Measurements from ENCODE around the gene TIGD6.
"Not testable (repeated sequence)": the region's sequence is repeated elsewhere in the genome, so short reads cannot be mapped to it uniquely, and the experiment has no call there.

Gene TIGD6

DNA sequence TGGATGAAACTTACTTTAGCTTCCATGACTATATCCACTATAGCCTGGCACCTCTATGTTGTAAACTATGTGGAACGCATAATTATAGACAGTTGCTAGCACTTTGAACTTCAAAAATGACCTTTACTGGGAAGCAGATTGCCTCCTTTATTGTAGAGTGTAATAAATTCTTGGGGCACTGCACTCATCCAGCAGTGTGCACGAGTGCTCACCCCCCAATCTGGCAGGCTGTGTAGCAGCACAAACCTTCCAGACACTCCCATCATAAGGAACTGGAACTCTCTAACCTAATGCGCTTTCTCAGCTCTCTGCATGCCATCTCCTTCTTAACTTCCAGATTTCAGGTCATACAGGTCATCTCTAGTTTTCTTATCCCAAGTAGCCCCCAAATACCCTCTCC lies 54.3 kb downstream of the TIGD6 start:
- Histone ChIP-seq H3K4ac (ENCODE audit: low read depth, low read length) (no peak overlapping the region), H3K9ac (ENCODE audit: low read length) (no peak overlapping the region), H4K8ac (ENCODE audit: low read depth, low read length) (no peak overlapping the region), H4K91ac (ENCODE audit: low read depth, low read length) (no peak overlapping the region), H2BK120ac (ENCODE audit: insufficient read depth, low read length, poor library complexity) (no peak overlapping the region), H3K79me2 (ENCODE audit: control insufficient read depth, insufficient read depth, low read length, poor library complexity) (no peaks in the 10 kb centered on the region), H3K9me3 (ENCODE audit: insufficient read depth, low read depth, low read length) (no peaks in the 10 kb centered on the region), H3K27me3 (ENCODE audit: insufficient read depth, low read length) (no peaks in the 10 kb centered on the region), H3K18ac (ENCODE audit: low read length) (no peak overlapping the region), H2BK5ac (ENCODE audit: low read depth, low read length, poor library complexity) (no peak overlapping the region), H2AK5ac (ENCODE audit: low read length) (no peak overlapping the region), H3K4me3 (ENCODE audit: low read depth, low read length) (no peak overlapping the region), H3K27ac (ENCODE audit: low read depth, low read length) (no peak overlapping the region), H3K79me1 (ENCODE audit: low read length) (no peaks in the 10 kb centered on the region), H2BK12ac (ENCODE audit: low read length) (no peak overlapping the region), H4K12ac (ENCODE audit: low read depth, low read length) (no peak overlapping the region), H3K4me1 (ENCODE audit: control insufficient read depth in 1 of 2, insufficient read depth in 2 of 2, low read length in 2 of 2) (no peaks in the 10 kb centered on the region), H3K14ac (ENCODE audit: low read length) (no peak overlapping the region), H2AFZ (ENCODE audit: insufficient read depth, low read length, poor library complexity) (no peak overlapping the region), H3K36me3 (ENCODE audit: control insufficient read depth in 1 of 2, insufficient read depth in 2 of 2, low read length in 2 of 2) (no peaks in the 10 kb centered on the region), H3K4me2 (ENCODE audit: low read length) (no peak overlapping the region), H3K23ac (ENCODE audit: low read length) (no peak overlapping the region)
- DNase-seq, result no peak
- WGBS (ENCODE audit: extremely low coverage, insufficient coverage, insufficient read length), result no CpG with 5 or more reads among the region's 3 CpGs

- Histone ChIP-seq H3K9me3 (ENCODE audit: insufficient read depth, low read depth, low read length) (no peaks in the 10 kb centered on the region), H2BK120ac (ENCODE audit: insufficient read depth, low read length, poor library complexity) (no peak within 1 kb of the TSS), H4K8ac (ENCODE audit: low read depth, low read length) (no peak within 1 kb of the TSS), H3K4me1 (ENCODE audit: control insufficient read depth in 1 of 2, insufficient read depth in 2 of 2, low read length in 2 of 2) (no peaks in the 10 kb centered on the region), H3K18ac (ENCODE audit: low read length) (no peak within 1 kb of the TSS), H3K9ac (ENCODE audit: low read length) (no peak within 1 kb of the TSS), H3K79me1 (ENCODE audit: low read length) (no peaks in the 10 kb centered on the region), H3K4ac (ENCODE audit: low read depth, low read length) (no peak within 1 kb of the TSS), H3K23ac (ENCODE audit: low read length) (no peak within 1 kb of the TSS), H2BK5ac (ENCODE audit: low read depth, low read length, poor library complexity) (no peak within 1 kb of the TSS), H2AFZ (ENCODE audit: insufficient read depth, low read length, poor library complexity) (no peak within 1 kb of the TSS), H3K4me3 (ENCODE audit: low read depth, low read length) (no peak within 1 kb of the TSS), H4K12ac (ENCODE audit: low read depth, low read length) (no peak within 1 kb of the TSS), H3K27me3 (ENCODE audit: insufficient read depth, low read length) (no peaks in the 10 kb centered on the region), H3K79me2 (ENCODE audit: control insufficient read depth, insufficient read depth, low read length, poor library complexity) (no peaks in the 10 kb centered on the region), H3K4me2 (ENCODE audit: low read length) (no peak within 1 kb of the TSS), H2AK5ac (ENCODE audit: low read length) (no peak within 1 kb of the TSS), H3K36me3 (ENCODE audit: control insufficient read depth in 1 of 2, insufficient read depth in 2 of 2, low read length in 2 of 2) (no peaks in the 10 kb centered on the region), H2BK12ac (ENCODE audit: low read length) (no peak within 1 kb of the TSS), H3K14ac (ENCODE audit: low read length) (no peak within 1 kb of the TSS), H4K91ac (ENCODE audit: low read depth, low read length) (no peak within 1 kb of the TSS), H3K27ac (ENCODE audit: low read depth, low read length) (no peak within 1 kb of the TSS)
- WGBS (ENCODE audit: extremely low coverage, insufficient coverage, insufficient read length), result no CpG with 5 or more reads among the region's 2 CpGs
- DNase-seq, result no peak
Measured at GRCh38 chr5:149944666-149945065, 55.8 kb downstream of the TIGD6 start, which contains the start of gene PDE6A. Gene PDE6A (minus strand): TSS chr5:149944793. CDS start chr5:149944673, 120 bp downstream.

DNA sequence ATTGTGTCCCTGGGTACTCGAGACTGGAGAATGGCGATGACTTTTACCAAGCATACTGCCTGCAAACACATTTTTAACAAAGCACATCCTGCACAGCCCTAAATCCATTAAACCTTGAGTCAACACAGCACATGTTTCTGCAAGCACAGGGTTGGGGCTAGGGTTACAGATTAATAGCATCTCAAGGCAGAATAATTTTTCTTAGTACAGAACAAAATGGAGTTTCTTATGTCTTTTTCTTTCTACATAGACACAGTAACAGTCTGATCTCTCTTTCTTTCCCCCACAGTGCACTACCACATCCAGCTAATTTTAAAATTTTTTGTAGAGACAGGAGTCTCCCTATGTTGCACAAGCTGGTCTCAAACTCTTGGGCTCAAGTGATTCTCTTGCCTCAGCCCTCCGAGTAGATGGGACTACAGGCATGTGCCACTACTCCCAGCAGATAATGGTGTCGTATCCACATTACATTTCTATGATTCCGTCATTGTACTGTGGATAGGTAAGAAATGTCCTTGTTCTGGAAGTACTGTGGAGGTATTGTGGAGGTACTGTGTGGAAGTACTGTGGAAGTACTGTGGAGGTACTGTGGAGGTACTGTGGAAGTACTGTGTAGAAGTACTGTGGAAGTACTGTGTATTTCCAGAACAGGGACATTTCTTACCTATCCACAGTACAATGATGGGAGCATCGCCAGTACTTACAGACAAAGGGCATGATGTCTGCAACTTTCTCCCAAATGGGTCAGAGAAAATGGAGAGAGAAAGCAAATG lies 57.1 kb downstream of the TIGD6 start:
- H3K14ac ChIP-seq (ENCODE audit: low read length); H3K4me1 ChIP-seq (ENCODE audit: control insufficient read depth in 1 of 2, insufficient read depth in 2 of 2, low read length in 2 of 2); H3K79me2 ChIP-seq (ENCODE audit: control insufficient read depth, insufficient read depth, low read length, poor library complexity); H4K8ac ChIP-seq (ENCODE audit: low read depth, low read length); H2BK120ac ChIP-seq (ENCODE audit: insufficient read depth, low read length, poor library complexity); H2BK5ac ChIP-seq (ENCODE audit: low read depth, low read length, poor library complexity); H3K23ac ChIP-seq (ENCODE audit: low read length); H2AK5ac ChIP-seq (ENCODE audit: low read length); H3K9me3 ChIP-seq (ENCODE audit: insufficient read depth, low read depth, low read length); H3K79me1 ChIP-seq (ENCODE audit: low read length); H3K4me3 ChIP-seq (ENCODE audit: low read depth, low read length); H3K27ac ChIP-seq (ENCODE audit: low read depth, low read length); H3K36me3 ChIP-seq (ENCODE audit: control insufficient read depth in 1 of 2, insufficient read depth in 2 of 2, low read length in 2 of 2); H3K27me3 ChIP-seq (ENCODE audit: insufficient read depth, low read length); H2BK12ac ChIP-seq (ENCODE audit: low read length); H3K18ac ChIP-seq (ENCODE audit: low read length); DNase-seq; H3K9ac ChIP-seq (ENCODE audit: low read length); H3K4ac ChIP-seq (ENCODE audit: low read depth, low read length); H4K91ac ChIP-seq (ENCODE audit: low read depth, low read length); H4K12ac ChIP-seq (ENCODE audit: low read depth, low read length); H3K4me2 ChIP-seq (ENCODE audit: low read length); H2AFZ ChIP-seq (ENCODE audit: insufficient read depth, low read length, poor library complexity): not testable (repeated sequence)
- no CpG with 5 or more reads among the region's 6 CpGs for WGBS (ENCODE audit: extremely low coverage, insufficient coverage, insufficient read length)

Data from trophoblast cell (in vitro differentiated cells and primary cell).